Stomach (tissue), 4 donors: Measurements from ENCODE around the gene ZMIZ1.

ENCODE experiments used
- EP300 ChIP-seq: sonication (generic); formaldehyde crosslinking; IDR thresholded peaks from one replicate; pipeline ENCODE4 v1.6.1; 2017; ENCODE audit warnings: antibody characterized with exemption
- POLR2A ChIP-seq, 4 donors: fragments of 450-650 bp; IDR thresholded peaks; one replicate each; pipeline ENCODE4 v1.6.1; 2016; ENCODE audit warnings: antibody characterized with exemption in 4 of 4, control low read depth in 2 of 4, mild to moderate bottlenecking in 1 of 4, moderate library complexity in 1 of 4
- POLR2AphosphoS5 ChIP-seq, 3 donors: sonication (generic); formaldehyde crosslinking; IDR thresholded peaks; one replicate each; pipeline ENCODE4 v1.6.1; 2016; ENCODE audit warnings: antibody characterized with exemption in 3 of 3
- TF ChIP-seq, protein P1 (sequence below), 7 experiments: fragments of 450-650 bp in 4 of 7; fragments of 200-600 bp in 3 of 7; sonication (generic) in 3 of 7; IDR thresholded peaks; one replicate each; pipeline ENCODE4 v1.5.1; 2016 to 2019; ENCODE audit warnings: antibody characterized with exemption in 7 of 7, control low read depth in 2 of 7, mild to moderate bottlenecking in 1 of 7

GRCh38 chr10:79131836-79132631, 63.3 kb downstream of the ZMIZ1 start:
- TF ChIP-seq, protein P1, sequence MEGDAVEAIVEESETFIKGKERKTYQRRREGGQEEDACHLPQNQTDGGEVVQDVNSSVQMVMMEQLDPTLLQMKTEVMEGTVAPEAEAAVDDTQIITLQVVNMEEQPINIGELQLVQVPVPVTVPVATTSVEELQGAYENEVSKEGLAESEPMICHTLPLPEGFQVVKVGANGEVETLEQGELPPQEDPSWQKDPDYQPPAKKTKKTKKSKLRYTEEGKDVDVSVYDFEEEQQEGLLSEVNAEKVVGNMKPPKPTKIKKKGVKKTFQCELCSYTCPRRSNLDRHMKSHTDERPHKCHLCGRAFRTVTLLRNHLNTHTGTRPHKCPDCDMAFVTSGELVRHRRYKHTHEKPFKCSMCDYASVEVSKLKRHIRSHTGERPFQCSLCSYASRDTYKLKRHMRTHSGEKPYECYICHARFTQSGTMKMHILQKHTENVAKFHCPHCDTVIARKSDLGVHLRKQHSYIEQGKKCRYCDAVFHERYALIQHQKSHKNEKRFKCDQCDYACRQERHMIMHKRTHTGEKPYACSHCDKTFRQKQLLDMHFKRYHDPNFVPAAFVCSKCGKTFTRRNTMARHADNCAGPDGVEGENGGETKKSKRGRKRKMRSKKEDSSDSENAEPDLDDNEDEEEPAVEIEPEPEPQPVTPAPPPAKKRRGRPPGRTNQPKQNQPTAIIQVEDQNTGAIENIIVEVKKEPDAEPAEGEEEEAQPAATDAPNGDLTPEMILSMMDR (IDR thresholded peaks at IDR 0.05), result no peak
- TF ChIP-seq POLR2AphosphoS5 (IDR thresholded peaks at IDR 0.05) (no peak), POLR2A (IDR thresholded peaks at IDR 0.05) (no peak), EP300 (no peak)
